MM.1S (cell line): ENCODE results near the gene MAP1LC3B2.

Experiments used
- DNase-seq: peaks from one replicate; pipeline ENCODE4 v3.0.0-alpha.2; 2015
- H2AFZ ChIP-seq: fragments of 300-600 bp; sonication (generic); 2 replicates; pipeline ENCODE4 v1.6.0; 2016; ENCODE audit warnings: antibody characterized with exemption, low read length
- H3F3A ChIP-seq: fragments of 300-600 bp; sonication (generic); 2 replicates; pipeline ENCODE4 v1.6.1; 2016; ENCODE audit warnings: mild to moderate bottlenecking, antibody characterized with exemption, low read length, moderate library complexity, mixed read lengths; ENCODE audit not compliant: insufficient read depth
- H3K27ac ChIP-seq: fragments of 300-600 bp; sonication (generic); 2 replicates; pipeline ENCODE4 v1.5.1; 2016; ENCODE audit warnings: mild to moderate bottlenecking, low read length
- H3K27me3 ChIP-seq: fragments of 300-600 bp; sonication (generic); replicated peaks from 2 replicates; pipeline ENCODE4 v1.6.0; 2016; ENCODE audit warnings: low read length; ENCODE audit not compliant: insufficient read depth
- H3K36me3 ChIP-seq: fragments of 300-600 bp; sonication (generic); replicated peaks from 2 replicates; pipeline ENCODE4 v1.6.1; 2016; ENCODE audit warnings: mild to moderate bottlenecking, low read length, mixed read lengths; ENCODE audit not compliant: insufficient read depth
- H3K4me1 ChIP-seq: fragments of 300-600 bp; sonication (generic); 2 replicates; pipeline ENCODE4 v1.6.1; 2016; ENCODE audit warnings: low read length, mixed read lengths
- H3K4me2 ChIP-seq: fragments of 300-600 bp; sonication (generic); 2 replicates; pipeline ENCODE4 v1.6.0; 2016; ENCODE audit warnings: low read depth, low read length
- H3K4me3 ChIP-seq: fragments of 300-600 bp; sonication (generic); 2 replicates; pipeline ENCODE4 v1.5.1; 2016; ENCODE audit warnings: low read length, mixed read lengths
- H3K79me2 ChIP-seq: fragments of 300-600 bp; sonication (generic); 2 replicates; pipeline ENCODE4 v1.6.1; 2016; ENCODE audit warnings: mixed run types, low read length, mixed read lengths
- H3K9ac ChIP-seq: fragments of 300-600 bp; sonication (generic); 2 replicates; pipeline ENCODE4 v1.6.1; 2016; ENCODE audit warnings: low read length, mixed read lengths
- H3K9me2 ChIP-seq: fragments of 300-600 bp; sonication (generic); replicated peaks from 2 replicates; pipeline ENCODE4 v1.6.1; 2016; ENCODE audit warnings: mild to moderate bottlenecking, low read length, mixed read lengths; ENCODE audit not compliant: insufficient read depth
- H3K9me3 ChIP-seq: fragments of 300-600 bp; sonication (generic); replicated peaks from 2 replicates; pipeline ENCODE4 v1.6.1; 2016; ENCODE audit warnings: mild to moderate bottlenecking, low read length, mixed read lengths; ENCODE audit not compliant: insufficient read depth
- H4K20me1 ChIP-seq: fragments of 300-600 bp; sonication (generic); 2 replicates; pipeline ENCODE4 v1.6.1; 2016; ENCODE audit warnings: mild to moderate bottlenecking, low read length, moderate library complexity, mixed read lengths; ENCODE audit not compliant: insufficient read depth
- EZH2 ChIP-seq: fragments of 300-600 bp; sonication (generic); optimal IDR thresholded peaks from 2 replicates; pipeline ENCODE3; 2017; ENCODE audit warnings: low read depth, mild to moderate bottlenecking, antibody characterized with exemption, low read length, mixed read lengths
- EZH2phosphoT487 ChIP-seq: fragments of 300-600 bp; sonication (generic); IDR thresholded peaks from 2 replicates; pipeline ENCODE4 v1.6.1; 2018; ENCODE audit warnings: antibody characterized with exemption, low read length
- TF ChIP-seq, protein P1 (sequence below): fragments of 300-600 bp; sonication (generic); IDR thresholded peaks from 2 replicates; pipeline ENCODE4 v1.5.1; 2016; ENCODE audit warnings: antibody characterized with exemption, low read length, mixed read lengths

The MAP1LC3B2 gene

DNA sequence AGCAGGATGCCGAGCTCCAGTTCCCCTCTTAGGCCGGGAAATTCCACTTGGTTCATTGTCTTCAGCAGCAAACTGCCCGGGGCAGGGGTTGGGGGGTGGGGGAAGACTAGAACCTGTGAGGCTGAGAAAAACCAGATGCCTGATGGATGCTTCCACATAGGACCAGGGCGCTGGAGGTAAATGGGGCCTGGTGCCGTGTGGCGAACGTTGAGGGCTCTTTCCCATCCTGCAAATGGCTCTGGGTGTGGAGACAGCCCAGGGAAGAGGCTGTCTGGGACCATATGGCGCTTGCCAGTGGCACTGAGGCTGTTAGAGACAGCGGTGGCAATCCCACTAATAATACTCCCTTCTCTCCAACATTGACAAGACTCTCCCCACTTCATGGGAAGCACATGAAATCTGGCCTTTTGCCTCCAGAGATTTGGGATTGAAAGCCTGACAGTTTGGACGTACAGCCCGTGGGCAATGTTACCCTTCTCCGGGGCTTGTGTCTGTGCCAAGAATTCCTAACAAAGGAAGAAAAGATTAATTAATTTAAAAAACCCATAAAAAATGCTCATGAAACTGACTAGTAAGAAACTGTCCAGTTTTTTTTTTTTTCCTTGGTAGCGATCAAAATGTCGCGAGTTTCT is 44.5 kb downstream of the MAP1LC3B2 start:
- no peaks in the 10 kb centered on the region for H3K9me3 ChIP-seq
- no peak for DNase-seq
- H3K36me3 ChIP-seq: no peaks in the 10 kb centered on the region
- H3K4me1 ChIP-seq: no peaks in the 10 kb centered on the region
- no peak overlapping the region for H3K4me2 ChIP-seq
- no peak overlapping the region for H3K4me3 ChIP-seq
- no peak overlapping the region for H3K9ac ChIP-seq
- H3F3A ChIP-seq: no peaks in the 10 kb centered on the region
- H4K20me1 ChIP-seq: no peaks in the 10 kb centered on the region
- H3K9me2 ChIP-seq: no peaks in the 10 kb centered on the region
- H2AFZ ChIP-seq: no peak overlapping the region
- TF ChIP-seq, protein P1, sequence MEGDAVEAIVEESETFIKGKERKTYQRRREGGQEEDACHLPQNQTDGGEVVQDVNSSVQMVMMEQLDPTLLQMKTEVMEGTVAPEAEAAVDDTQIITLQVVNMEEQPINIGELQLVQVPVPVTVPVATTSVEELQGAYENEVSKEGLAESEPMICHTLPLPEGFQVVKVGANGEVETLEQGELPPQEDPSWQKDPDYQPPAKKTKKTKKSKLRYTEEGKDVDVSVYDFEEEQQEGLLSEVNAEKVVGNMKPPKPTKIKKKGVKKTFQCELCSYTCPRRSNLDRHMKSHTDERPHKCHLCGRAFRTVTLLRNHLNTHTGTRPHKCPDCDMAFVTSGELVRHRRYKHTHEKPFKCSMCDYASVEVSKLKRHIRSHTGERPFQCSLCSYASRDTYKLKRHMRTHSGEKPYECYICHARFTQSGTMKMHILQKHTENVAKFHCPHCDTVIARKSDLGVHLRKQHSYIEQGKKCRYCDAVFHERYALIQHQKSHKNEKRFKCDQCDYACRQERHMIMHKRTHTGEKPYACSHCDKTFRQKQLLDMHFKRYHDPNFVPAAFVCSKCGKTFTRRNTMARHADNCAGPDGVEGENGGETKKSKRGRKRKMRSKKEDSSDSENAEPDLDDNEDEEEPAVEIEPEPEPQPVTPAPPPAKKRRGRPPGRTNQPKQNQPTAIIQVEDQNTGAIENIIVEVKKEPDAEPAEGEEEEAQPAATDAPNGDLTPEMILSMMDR: no peak
- TF ChIP-seq EZH2: no peak
- no peak for TF ChIP-seq EZH2phosphoT487
- H3K27me3 ChIP-seq: no peaks in the 10 kb centered on the region
- H3K27ac ChIP-seq: no peak overlapping the region
- no peaks in the 10 kb centered on the region for H3K79me2 ChIP-seq

- Histone ChIP-seq H3K36me3 (no peaks in the 10 kb centered on the region), H3K27ac (no peak overlapping the region), H4K20me1 (no peaks in the 10 kb centered on the region), H3F3A (no peaks in the 10 kb centered on the region), H3K9me2 (no peaks in the 10 kb centered on the region), H3K4me3 (no peak overlapping the region), H3K4me2 (no peak overlapping the region), H3K27me3 (no peaks in the 10 kb centered on the region), H3K9ac (no peak overlapping the region), H3K79me2 (no peaks in the 10 kb centered on the region), H3K4me1 (no peaks in the 10 kb centered on the region), H2AFZ (no peak overlapping the region), H3K9me3 (no peaks in the 10 kb centered on the region)
- TF ChIP-seq EZH2: no peak
- no peak for TF ChIP-seq EZH2phosphoT487
- TF ChIP-seq, protein P1: no peak
- DNase-seq: no peak
These were observed 45.2 kb downstream of the MAP1LC3B2 start for GRCh38 chr12:116604178-116604895.

- TF ChIP-seq EZH2: no peak
- TF ChIP-seq, protein P1: no peak
- TF ChIP-seq EZH2phosphoT487: no peak
- H3K9ac ChIP-seq: no peak overlapping the region
- no peaks in the 10 kb centered on the region for H4K20me1 ChIP-seq
- no peak overlapping the region for H3K4me2 ChIP-seq
- no peak overlapping the region for H2AFZ ChIP-seq
- H3K4me3 ChIP-seq: no peak overlapping the region
- H3K9me3 ChIP-seq: no peaks in the 10 kb centered on the region
- no peaks in the 10 kb centered on the region for H3K27me3 ChIP-seq
- H3K79me2 ChIP-seq: no peaks in the 10 kb centered on the region
- no peaks in the 10 kb centered on the region for H3K36me3 ChIP-seq
- no peak overlapping the region for H3K27ac ChIP-seq
- no peak for DNase-seq
- H3K9me2 ChIP-seq: no peaks in the 10 kb centered on the region
- no peaks in the 10 kb centered on the region for H3K4me1 ChIP-seq
- no peaks in the 10 kb centered on the region for H3F3A ChIP-seq
These were observed 45.9 kb downstream of the MAP1LC3B2 start for GRCh38 chr12:116604951-116605641.
